ENCODE measurements around the gene MADD. TPM values are rescaled to one million over a fixed set of nuclear protein-coding genes. Genes with fewer than 3 reads are reported as not detected.
A peak's percentile ranks its signal among the peaks of the same experiment; 100 is the strongest.

Gene MADD
- total and polyA plus RNA-seq, 5 experiments from 2014 or later: 15.2 to 127 (median 22.1) TPM

DNA sequence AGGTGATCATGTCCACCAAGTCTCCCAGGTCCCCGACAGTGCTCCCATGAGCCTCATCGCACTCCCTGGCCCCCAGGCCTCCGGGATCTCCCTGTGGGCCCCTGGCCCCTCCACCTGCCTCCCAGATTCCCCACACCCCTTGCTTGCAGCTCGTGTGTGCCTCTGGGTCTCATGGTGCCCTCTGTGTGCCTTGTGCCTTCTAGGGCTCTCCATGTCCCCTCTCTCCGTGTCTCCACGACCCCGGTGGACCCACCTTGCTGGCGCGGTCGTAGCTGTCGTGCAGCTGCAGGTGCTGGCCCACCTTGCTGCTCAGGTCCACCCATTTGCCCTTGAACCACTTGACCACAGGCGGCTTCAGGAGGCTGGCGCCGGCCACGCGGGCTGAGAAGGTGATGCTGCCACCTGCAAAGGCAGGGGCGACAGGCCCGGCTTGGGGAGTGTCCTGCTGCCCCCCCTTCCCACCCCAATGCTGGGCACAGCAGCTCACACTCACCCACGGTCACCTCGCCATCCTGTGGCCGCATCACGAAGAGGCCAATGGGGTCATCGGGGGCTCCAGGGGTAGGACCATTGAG is 79.7 kb downstream of the MADD start:
- H3K9me3 Mint-ChIP-seq: no peaks in the 10 kb centered on the region
- H3K36me3 Mint-ChIP-seq: no peaks in the 10 kb centered on the region
- peak in 1 of 10 donors; percentile 55 for DNase-seq
- no peak for ATAC-seq
- no peak overlapping the region for H3K4me3 Mint-ChIP-seq
- no peaks in the 10 kb centered on the region for H3K27me3 Mint-ChIP-seq
- no peaks in the 10 kb centered on the region for H3K4me1 Mint-ChIP-seq
- no peak overlapping the region for H3K27ac Mint-ChIP-seq
- POLR2A ChIA-PET: no interaction called here

- Mint-ChIP-seq H3K36me3 (no peaks in the 10 kb centered on the region), H3K27me3 (no peaks in the 10 kb centered on the region), H3K4me3 (no peak overlapping the region), H3K27ac (no peak overlapping the region), H3K9me3 (no peaks in the 10 kb centered on the region), H3K4me1 (no peaks in the 10 kb centered on the region)
- DNase-seq (peak in 1 of 10 donors; percentile 34), ATAC-seq (no peak)
- POLR2A ChIA-PET: no interaction called here
Measured at GRCh38 chr11:47350315-47350714, 80.4 kb downstream of the MADD start.

GRCh38 chr11:47351156-47352126 is 81.5 kb downstream of the MADD start:
- no peaks in the 10 kb centered on the region for H3K9me3 Mint-ChIP-seq
- no peaks in the 10 kb centered on the region for H3K27me3 Mint-ChIP-seq
- ATAC-seq (no peak), DNase-seq (peak in 1 of 10 donors; percentile 31)
- H3K27ac Mint-ChIP-seq: no peak overlapping the region
- no peaks in the 10 kb centered on the region for H3K4me1 Mint-ChIP-seq
- no peaks in the 10 kb centered on the region for H3K36me3 Mint-ChIP-seq
- POLR2A ChIA-PET: no interaction called here
- H3K4me3 Mint-ChIP-seq: no peak overlapping the region

- Mint-ChIP-seq H3K4me3 (no peak within 1 kb of the TSS), H3K4me1 (no peaks in the 10 kb centered on the region), H3K27me3 (no peaks in the 10 kb centered on the region), H3K36me3 (no peaks in the 10 kb centered on the region), H3K9me3 (no peaks in the 10 kb centered on the region), H3K27ac (peak within 1 kb of the TSS in 1 of 10 donors; percentile 59)
- ATAC-seq (no peak), DNase-seq (peak in 1 of 10 donors; percentile 30)
- POLR2A ChIA-PET: no interaction called here
Measured at GRCh38 chr11:47352556-47352955, 82.6 kb downstream of the MADD start, which contains the start of gene MYBPC3. Gene MYBPC3, minus strand, starts transcription at chr11:47352702. Its CDS starts 55 bp downstream, at chr11:47352647.

- peaks cover 0 to 2% (median 1%) of the 10 kb centered on the region in 4 donors for H3K4me1 Mint-ChIP-seq
- H3K27me3 Mint-ChIP-seq: no peaks in the 10 kb centered on the region
- POLR2A ChIA-PET: interaction anchor here (0.5 kb wide), 1 partner anchor 18 kb away, joined by 7 read pairs; no protein-coding TSS in a partner anchor
- DNase-seq (no peak), ATAC-seq (no peak)
- H3K4me3 Mint-ChIP-seq: no peak overlapping the region
- no peak overlapping the region for H3K27ac Mint-ChIP-seq
- no peaks in the 10 kb centered on the region for H3K9me3 Mint-ChIP-seq
- no peaks in the 10 kb centered on the region for H3K36me3 Mint-ChIP-seq
Measured at GRCh38 chr11:47353978-47354774, 84.2 kb downstream of the MADD start.

- POLR2A ChIA-PET: no interaction called here
- Mint-ChIP-seq H3K4me1 (peaks cover 7 to 9% (median 8%) of the 10 kb centered on the region in 4 donors), H3K36me3 (no peaks in the 10 kb centered on the region), H3K27ac (no peak overlapping the region), H3K27me3 (no peaks in the 10 kb centered on the region), H3K9me3 (no peaks in the 10 kb centered on the region), H3K4me3 (no peak overlapping the region)
- ATAC-seq (no peak), DNase-seq (peak in 1 of 10 donors; percentile 32)
Measured at GRCh38 chr11:47354913-47355282, 85.0 kb downstream of the MADD start.

DNA sequence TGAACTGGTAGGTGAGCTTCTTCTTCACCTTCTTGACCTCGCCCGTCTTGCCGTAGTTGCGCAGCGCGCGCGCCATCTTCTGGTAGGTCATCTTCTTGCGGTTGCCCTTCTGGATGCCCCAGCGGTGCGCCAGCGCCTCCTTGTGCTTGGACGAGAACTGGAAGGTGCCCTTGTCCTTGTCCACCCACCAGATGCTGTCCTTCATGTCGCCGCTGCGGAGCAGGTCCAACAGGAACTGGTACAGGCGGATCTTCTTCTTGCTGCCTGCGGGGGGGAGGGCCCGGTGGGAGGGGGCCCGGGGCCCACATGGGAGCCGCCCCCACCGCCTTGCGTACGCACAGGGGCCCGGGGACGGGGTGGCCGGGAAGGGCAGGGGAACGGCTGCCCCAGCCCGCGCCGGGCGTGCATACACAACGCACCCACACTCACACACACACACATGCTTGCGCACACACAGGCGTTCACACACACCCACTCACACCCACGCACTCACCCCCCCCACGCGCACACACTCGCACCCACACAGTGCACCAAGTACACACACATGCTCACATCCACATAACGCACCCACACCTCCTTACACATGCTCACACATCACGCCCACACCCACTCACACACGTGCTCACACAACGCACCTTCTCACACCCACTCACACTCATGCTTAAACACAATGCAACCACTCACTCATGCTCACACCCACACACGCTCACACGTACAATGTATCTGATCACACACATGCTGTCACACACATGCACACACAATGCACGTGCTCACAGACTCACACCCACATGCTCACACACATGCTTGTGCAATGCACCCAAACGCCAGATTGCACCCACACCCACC is 85.6 kb downstream of the MADD start:
- POLR2A ChIA-PET: no interaction called here
- peak in 1 of 10 donors; percentile 53 for DNase-seq
- no peak overlapping the region for H3K27ac Mint-ChIP-seq
- ATAC-seq: no peak
- no peak overlapping the region for H3K4me3 Mint-ChIP-seq
- no peaks in the 10 kb centered on the region for H3K36me3 Mint-ChIP-seq
- no peaks in the 10 kb centered on the region for H3K27me3 Mint-ChIP-seq
- no peaks in the 10 kb centered on the region for H3K9me3 Mint-ChIP-seq
- peaks cover 7 to 12% (median 10%) of the 10 kb centered on the region in 4 donors for H3K4me1 Mint-ChIP-seq

DNA sequence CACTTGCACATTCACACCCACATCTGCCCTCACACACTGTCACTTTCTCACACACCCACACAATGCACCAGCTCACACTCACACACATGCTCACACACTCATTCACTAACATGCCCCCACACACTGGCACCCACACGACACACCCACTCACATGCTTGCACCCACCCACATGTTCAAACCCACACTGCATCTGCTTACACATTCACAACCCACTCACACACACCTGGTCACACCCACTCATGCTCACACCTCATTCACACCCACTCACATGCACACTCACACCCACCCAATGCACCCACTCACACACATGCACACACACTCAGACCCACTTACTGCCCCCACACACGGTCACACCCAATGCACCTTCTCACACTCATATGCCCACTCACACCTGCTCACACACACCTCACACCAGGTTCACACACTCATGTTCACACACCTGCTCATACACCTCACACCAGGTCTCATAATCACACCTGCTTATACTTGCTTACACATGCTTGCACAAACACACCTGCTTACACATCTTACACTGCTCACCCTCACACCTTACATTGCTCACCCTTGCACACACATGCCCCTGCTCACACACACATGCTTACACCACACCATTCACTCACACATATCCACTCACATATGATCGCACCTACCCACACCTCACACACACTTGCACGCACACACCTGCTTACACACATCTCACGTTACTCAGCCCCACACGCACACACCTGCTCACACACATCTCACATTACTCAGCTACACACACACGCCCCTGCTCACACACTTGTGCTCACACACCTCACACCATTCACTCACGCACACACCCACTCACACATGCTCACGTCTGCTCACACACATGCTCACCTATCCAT is 86.4 kb downstream of the MADD start:
- Mint-ChIP-seq H3K4me1 (peaks cover 7 to 17% (median 11%) of the 10 kb centered on the region in 4 donors), H3K27ac (no peak overlapping the region), H3K36me3 (no peaks in the 10 kb centered on the region), H3K4me3 (no peak overlapping the region), H3K9me3 (no peaks in the 10 kb centered on the region), H3K27me3 (no peaks in the 10 kb centered on the region)
- no peak for DNase-seq
- POLR2A ChIA-PET: no interaction called here
- ATAC-seq: no peak

GRCh38 chr11:47356998-47357329 is 87.0 kb downstream of the MADD start:
- no peaks in the 10 kb centered on the region for H3K27me3 Mint-ChIP-seq
- ATAC-seq: no peak
- DNase-seq: no peak
- H3K27ac Mint-ChIP-seq: no peak overlapping the region
- no peaks in the 10 kb centered on the region for H3K36me3 Mint-ChIP-seq
- H3K4me3 Mint-ChIP-seq: no peak overlapping the region
- POLR2A ChIA-PET: no interaction called here
- peaks cover 9 to 18% (median 13%) of the 10 kb centered on the region in 4 donors for H3K4me1 Mint-ChIP-seq
- H3K9me3 Mint-ChIP-seq: no peaks in the 10 kb centered on the region

DNA sequence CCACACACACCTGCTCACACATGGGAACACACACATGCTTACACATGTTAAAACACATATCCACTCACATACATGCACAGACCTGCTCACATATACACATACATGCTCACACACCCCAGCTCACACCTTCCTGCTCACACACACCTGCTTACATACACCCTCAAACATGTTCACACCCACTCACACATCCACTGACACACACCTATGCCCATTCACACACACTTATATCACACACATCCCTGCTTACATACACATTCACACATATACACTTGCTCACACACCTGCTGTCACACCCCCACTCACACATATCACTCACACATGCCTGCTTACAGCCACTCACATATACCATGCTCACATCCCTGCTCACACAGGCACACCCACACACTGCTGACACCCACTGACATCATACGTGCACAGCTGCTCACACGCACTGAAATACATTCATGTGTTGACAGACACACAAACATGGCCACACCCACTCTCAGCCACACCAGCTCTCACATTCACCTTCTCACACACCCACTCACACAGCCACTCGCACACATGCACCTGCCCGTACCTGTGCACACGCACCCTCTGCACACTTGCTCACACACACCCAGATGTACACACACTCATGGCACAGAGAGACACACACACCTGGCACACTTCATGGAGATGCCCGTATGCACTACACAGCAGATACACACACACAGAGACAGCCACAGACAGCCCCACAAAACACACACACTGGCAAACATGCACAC is 88.2 kb downstream of the MADD start:
- Mint-ChIP-seq H3K27me3 (no peaks in the 10 kb centered on the region), H3K27ac (no peak overlapping the region), H3K9me3 (no peaks in the 10 kb centered on the region), H3K36me3 (no peaks in the 10 kb centered on the region), H3K4me3 (no peak overlapping the region), H3K4me1 (peaks cover 9 to 18% (median 13%) of the 10 kb centered on the region in 4 donors)
- DNase-seq: no peak
- POLR2A ChIA-PET: interaction anchor here (0.6 kb wide), 2 partner anchors 16 to 282 kb away, joined by 3 read pairs; no protein-coding TSS in a partner anchor
- ATAC-seq: no peak

- DNase-seq: no peak
- Mint-ChIP-seq H3K4me1 (peaks cover 9 to 18% (median 13%) of the 10 kb centered on the region in 4 donors), H3K27me3 (no peaks in the 10 kb centered on the region), H3K36me3 (no peaks in the 10 kb centered on the region), H3K27ac (no peak overlapping the region), H3K9me3 (no peaks in the 10 kb centered on the region), H3K4me3 (peak overlapping the region in 1 of 10 donors; percentile 18)
- no peak for ATAC-seq
- POLR2A ChIA-PET: interaction anchor here (0.6 kb wide), 1 partner anchor 282 kb away, joined by 3 read pairs; no protein-coding TSS in a partner anchor
Measured at GRCh38 chr11:47358731-47359051, 88.8 kb downstream of the MADD start.

Measured in naive thymus-derived CD8-positive, alpha-beta T cell (primary cell).